GM19397 (cell line): Measurements from ENCODE around the gene POLA2.
"Not testable (repeated sequence)": the region's sequence is repeated elsewhere in the genome, so short reads cannot be mapped to it uniquely, and the experiment has no call there.

ENCODE experiments used
- ATAC-seq: cut with Tn5 transposase; IDR thresholded peaks from one replicate; pipeline ENCODE4 v1.9.1; 2021; ENCODE audit warnings: mild to moderate bottlenecking, moderate library complexity; ENCODE audit not compliant: unreplicated experiment

The POLA2 gene

DNA sequence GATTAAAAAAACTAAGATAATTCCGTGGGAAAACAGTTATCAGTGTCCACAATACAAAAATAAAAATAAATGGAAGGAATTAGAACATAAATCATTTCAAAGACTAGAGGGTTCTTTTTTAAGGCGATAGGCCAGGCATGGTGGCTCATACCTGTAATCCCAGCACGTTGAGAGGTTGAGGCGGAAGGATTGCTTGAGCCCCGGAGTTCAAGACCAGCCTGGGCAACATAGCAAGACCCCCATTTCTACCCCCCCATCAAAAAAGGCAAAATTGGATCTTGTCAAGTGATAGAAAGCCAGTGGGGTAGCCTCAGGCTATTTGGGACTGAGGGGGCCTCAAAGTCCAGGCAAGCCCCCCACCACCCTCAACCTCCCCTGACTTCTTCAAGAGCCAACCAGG is 20.6 kb upstream of the POLA2 start:
- no peak for ATAC-seq

- ATAC-seq: no peak
These were observed 20.1 kb upstream of the POLA2 start for GRCh38 chr11:65241692-65242091.

- ATAC-seq: no peak
These were observed 19.4 kb upstream of the POLA2 start for GRCh38 chr11:65242389-65242788.

GRCh38 chr11:65243797-65244196 is 18.0 kb upstream of the POLA2 start:
- ATAC-seq: no peak

DNA sequence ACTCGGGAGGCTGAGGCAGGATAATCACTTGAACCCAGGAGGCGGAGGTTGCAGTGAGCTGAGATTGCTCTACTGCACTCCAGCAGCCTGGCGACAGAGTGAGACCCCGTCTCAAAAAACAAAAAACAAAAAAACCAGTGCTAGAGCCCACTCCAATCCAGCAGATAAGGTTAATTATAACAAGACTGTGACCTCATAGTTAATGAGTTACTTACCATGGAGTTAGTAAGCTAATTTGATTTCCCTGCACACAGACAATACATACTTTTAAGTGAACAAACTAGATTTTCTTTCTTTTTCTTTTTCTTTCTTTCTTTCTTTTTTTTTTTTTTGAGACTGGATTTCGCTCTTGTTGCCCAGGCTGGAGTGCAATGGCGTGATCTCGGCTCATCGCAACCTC is 16.7 kb upstream of the POLA2 start:
- not testable (repeated sequence) for ATAC-seq

DNA sequence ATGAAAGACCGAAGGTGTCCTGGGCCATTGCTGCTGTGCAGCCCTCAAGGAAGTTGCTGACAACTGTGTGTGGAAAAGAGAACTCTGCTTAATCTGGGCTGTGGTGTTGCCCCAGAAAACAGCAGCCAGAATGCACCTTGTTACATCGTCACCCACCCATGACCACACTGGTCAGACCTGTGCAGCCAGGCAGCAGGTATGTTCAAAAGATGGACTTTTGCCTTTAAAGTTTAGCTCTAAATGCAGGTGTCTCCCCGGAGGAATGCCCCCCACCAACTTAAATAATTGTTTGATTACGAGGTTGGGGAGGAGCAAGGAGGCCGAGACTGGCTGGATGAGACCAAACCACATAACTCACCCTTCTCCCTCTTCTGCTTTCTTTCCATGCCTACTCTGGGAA is 15.3 kb upstream of the POLA2 start:
- ATAC-seq: no peak

DNA sequence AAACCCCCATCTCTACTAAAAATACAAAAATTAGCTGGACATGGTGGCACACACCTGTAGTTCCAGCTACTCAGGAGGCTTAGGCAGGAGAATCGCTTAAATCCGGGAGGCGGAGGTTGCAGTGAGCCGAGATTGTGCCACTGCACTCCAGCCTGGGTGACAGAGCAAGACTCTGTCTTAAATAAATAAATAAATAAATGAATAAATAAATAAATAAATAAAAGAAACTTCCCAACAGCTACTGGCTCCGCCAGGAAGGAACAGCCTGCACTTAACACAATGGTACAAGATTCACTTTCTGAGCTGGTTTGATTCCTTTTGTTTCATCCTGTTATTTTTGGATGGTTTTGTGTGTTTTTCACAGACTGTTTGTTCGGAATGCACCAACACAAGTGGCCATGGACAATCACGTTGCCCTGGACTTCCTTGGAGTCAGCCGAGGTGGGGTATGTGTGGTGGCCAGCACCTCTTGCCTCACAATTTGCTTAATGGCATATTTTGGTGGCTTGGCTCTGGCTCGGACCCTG is 13.5 kb upstream of the POLA2 start:
- ATAC-seq: not testable (repeated sequence)

- no peak for ATAC-seq
These were observed 10.3 kb upstream of the POLA2 start for GRCh38 chr11:65251476-65251875.

DNA sequence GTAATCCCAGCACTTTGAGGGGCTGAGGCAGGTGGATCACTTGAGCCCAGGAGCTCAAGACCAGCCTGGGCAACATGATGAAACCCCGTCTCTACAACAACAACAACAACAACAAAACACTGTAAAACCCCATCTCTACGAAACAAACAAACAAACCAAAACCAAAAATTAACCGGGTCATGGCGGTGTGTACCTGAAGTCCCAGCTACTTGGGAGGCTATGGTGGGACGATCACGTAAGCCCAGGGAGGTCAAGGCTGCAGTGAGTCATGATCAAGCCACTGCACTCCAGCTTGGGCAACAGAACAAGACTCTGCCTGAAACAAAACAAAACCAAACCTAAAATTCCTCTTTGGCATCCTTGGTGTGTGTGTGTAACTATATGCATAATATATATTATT is 7.0 kb upstream of the POLA2 start:
- no peak for ATAC-seq

- no peak for ATAC-seq
These were observed 2.8 kb upstream of the POLA2 start for GRCh38 chr11:65258988-65259387.

GRCh38 chr11:65260302-65260701 is 1.5 kb upstream of the POLA2 start:
- ATAC-seq: no peak

- no peak for ATAC-seq
These were observed 789 bp upstream of the POLA2 start for GRCh38 chr11:65260756-65261590.

DNA sequence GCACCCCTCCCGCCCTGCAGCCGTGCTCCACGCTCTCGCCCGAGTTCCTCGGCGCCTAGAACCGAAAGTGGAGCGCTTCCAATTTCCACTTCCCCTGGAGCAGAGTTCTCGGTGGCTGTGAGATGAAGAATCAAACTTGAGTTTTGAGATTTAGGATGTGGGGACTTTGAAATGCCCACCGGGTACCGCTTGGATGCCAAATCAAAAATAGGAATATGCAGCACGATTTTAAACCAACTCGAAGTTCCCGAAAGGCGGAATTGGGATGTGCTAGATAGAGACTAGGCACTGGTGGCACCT is 569 bp downstream of the POLA2 start:
- ATAC-seq: no peak

DNA sequence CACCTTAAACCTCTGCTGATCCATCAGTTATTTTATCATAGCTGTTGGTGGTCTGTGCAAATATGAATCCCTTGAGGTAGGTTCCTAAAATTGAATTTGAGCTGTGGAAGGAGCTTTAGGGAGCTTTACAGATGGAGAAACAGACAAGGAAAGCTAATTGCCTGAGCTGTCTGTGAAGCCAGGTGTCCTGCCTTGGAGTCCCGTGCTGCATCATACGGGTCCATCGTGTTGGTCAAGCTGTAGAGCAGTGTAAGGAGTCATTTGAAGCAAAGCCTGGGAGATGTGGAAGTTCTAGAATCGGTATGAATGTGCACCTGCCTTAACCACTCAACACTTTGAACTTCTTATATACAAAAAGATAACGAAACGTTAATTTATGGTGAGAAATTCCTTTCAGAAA is 1.0 kb downstream of the POLA2 start:
- no peak for ATAC-seq

DNA sequence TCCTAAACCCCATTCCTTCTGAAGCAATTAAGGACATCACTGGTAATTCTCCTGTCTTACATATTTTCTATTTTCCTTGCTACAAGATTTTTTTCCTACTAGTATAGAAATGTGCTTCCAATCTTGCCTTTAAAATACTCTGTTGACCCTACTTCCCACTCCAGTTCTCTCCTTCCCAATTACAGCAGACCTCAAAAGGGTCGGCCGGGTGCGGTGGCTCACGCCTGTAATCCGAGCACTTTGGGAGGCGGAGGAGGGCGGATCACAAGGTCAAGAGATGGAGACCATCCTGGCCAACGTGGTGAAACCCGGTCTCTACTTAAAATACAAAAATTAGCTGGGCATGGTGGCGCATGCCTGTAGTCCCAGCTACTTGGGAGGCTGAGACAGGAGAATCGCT is 3.0 kb downstream of the POLA2 start:
- not testable (repeated sequence) for ATAC-seq

DNA sequence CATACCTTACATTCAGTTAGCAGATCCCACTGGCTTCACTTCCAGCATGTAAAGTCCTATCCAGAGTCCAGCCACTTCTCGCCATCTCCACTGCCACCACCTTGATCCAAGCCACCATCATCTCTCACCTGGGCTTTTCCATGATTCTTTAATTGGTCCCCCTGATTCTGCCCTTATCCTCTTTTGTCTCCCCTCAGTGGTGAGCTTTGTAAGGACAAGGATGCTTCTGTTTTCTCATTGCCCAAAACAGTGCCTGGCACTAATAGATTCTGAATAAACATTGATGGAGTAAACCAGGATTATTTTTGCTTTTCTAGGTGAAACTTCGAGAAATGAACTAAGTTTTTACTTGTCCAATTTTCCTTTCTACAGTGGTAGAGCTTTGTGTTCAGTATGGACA is 4.4 kb downstream of the POLA2 start:
- ATAC-seq: no peak

- ATAC-seq: no peak
These were observed 13.2 kb downstream of the POLA2 start for GRCh38 chr11:65274735-65275682.

DNA sequence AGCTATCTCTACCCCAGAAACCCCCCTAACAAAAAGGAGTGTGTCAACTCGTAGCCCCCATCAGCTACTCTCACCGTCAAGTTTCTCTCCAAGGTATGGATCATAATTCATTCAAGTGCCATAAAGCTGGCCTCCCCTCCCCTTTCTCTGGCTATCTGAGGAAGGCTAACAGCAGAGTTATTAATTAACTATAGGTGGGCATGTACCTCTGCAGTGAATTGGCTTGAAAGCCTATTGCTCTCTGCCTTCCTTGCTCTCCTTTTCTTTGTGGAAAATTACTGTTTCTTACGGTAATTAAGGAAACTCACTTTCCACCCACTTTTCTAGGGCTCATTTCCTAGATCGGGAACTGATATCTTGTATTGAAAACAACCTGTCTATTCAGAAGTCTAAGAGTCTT is 14.1 kb downstream of the POLA2 start:
- ATAC-seq: no peak

DNA sequence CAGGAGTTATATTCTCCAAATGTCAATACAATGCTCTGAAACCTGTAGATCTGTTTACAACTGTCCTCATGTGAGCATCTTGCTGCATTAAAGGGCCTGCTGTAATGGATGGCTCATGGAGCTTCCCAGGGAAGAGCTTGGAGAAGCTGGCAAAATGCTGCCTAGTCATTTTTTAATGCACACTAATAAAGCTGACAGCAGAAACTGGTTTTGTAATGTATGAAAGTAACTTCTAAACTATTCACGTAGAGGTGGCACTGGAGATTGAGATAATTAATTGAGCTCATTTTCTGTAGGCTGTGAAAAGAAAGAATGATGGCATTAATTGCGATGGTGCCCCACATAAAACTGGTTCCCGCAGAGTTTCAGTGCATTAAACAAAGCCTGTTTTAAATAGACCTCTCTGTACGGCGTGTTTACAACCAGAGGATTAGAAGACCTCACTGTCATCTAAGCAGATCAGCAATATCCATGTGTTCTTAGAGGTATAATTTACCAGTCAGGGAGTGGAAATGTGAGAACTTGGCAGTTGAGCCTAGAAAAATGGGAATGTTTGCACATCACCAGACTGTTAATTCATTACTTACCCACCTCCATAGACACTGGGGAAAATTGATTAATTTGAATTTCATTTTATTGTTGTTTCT is 16.0 kb downstream of the POLA2 start:
- ATAC-seq: no peak

GRCh38 chr11:65278356-65278755 is 16.6 kb downstream of the POLA2 start:
- ATAC-seq: no peak

DNA sequence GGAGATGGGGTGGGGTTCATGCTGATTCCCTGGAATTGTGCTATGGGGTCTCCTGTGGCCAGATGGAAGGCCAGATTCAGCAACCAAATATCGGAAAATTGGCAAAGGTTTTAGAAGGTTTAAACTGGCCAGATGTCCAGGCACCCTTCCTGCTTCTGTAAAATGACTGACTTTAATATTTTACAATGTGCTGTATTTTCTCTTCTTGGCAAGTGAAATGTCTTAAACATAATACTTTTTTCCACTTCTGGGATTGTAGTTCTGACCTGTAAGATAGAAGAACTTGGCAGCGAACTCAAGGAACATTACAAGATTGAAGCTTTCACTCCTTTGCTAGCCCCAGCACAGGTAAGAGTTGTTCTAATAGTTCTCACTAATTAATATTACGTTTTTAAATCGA is 17.5 kb downstream of the POLA2 start:
- ATAC-seq: no peak
